ENCODE measurements around the gene KLHL29.
"Not testable (repeated sequence)": the region's sequence is repeated elsewhere in the genome, so short reads cannot be mapped to it uniquely, and the experiment has no call there.

Gene KLHL29

GRCh38 chr2:23375448-23375847 is 9.5 kb upstream of the KLHL29 start:
- DNase-seq = no peak

GRCh38 chr2:23376075-23376474 is 8.9 kb upstream of the KLHL29 start:
- no peak for DNase-seq

GRCh38 chr2:23376972-23377371 is 8.0 kb upstream of the KLHL29 start:
- no peak for DNase-seq

GRCh38 chr2:23377771-23378170 is 7.2 kb upstream of the KLHL29 start:
- no peak for DNase-seq

GRCh38 chr2:23378496-23378895 is 6.5 kb upstream of the KLHL29 start:
- DNase-seq = no peak

GRCh38 chr2:23379220-23379695 is 5.7 kb upstream of the KLHL29 start:
- no peak for DNase-seq

GRCh38 chr2:23380562-23381065 is 4.4 kb upstream of the KLHL29 start:
- no peak for DNase-seq

GRCh38 chr2:23381084-23381483 is 3.9 kb upstream of the KLHL29 start:
- DNase-seq = peak; percentile 72

GRCh38 chr2:23381485-23381884 is 3.5 kb upstream of the KLHL29 start:
- no peak for DNase-seq

- DNase-seq = no peak
Measured at GRCh38 chr2:23383100-23383499, 1.9 kb upstream of the KLHL29 start.

- no peak for DNase-seq
Measured at GRCh38 chr2:23385351-23385747, 370 bp downstream of the KLHL29 start.

- DNase-seq = no peak
Measured at GRCh38 chr2:23385748-23386338, 864 bp downstream of the KLHL29 start.

GRCh38 chr2:23386339-23387220 is 1.6 kb downstream of the KLHL29 start:
- no peak for DNase-seq

GRCh38 chr2:23387221-23387550 is 2.2 kb downstream of the KLHL29 start:
- no peak for DNase-seq

- DNase-seq = no peak
Measured at GRCh38 chr2:23387845-23388244, 2.9 kb downstream of the KLHL29 start.

- DNase-seq = no peak
Measured at GRCh38 chr2:23388294-23388693, 3.3 kb downstream of the KLHL29 start.

GRCh38 chr2:23388756-23389514 is 4.0 kb downstream of the KLHL29 start:
- DNase-seq = no peak

GRCh38 chr2:23390152-23390551 is 5.2 kb downstream of the KLHL29 start:
- DNase-seq = no peak

- DNase-seq = not testable (repeated sequence)
Measured at GRCh38 chr2:23391237-23391736, 6.3 kb downstream of the KLHL29 start.

- DNase-seq = no peak
Measured at GRCh38 chr2:23393722-23394121, 8.7 kb downstream of the KLHL29 start.

- no peak for DNase-seq
Measured at GRCh38 chr2:23394700-23395099, 9.7 kb downstream of the KLHL29 start.

- no peak for DNase-seq
Measured at GRCh38 chr2:23397478-23397877, 12.5 kb downstream of the KLHL29 start.

- no peak for DNase-seq
Measured at GRCh38 chr2:23399674-23400261, 14.8 kb downstream of the KLHL29 start.

All from NCI-H2081 treated with DMSO at 0.1 percent for 48 hours (cell line).